Measurements from ENCODE around the gene GFY. TPM values are rescaled to one million over a fixed set of nuclear protein-coding genes. Genes with fewer than 3 reads are reported as not detected.
A peak's percentile ranks its signal among the peaks of the same experiment; 100 is the strongest.

Gene GFY
- total and polyA plus RNA-seq, 9 of the 15 experiments (the other 6 are each of a cell fraction or from before 2014, with no cell fraction given) = 0.06 to 0.40 (median 0.19) TPM; not detected in 3

GRCh38 chr19:49389406-49389805 lies 35.8 kb upstream of the GFY start (continued):
- TF ChIP-seq, protein P1, sequence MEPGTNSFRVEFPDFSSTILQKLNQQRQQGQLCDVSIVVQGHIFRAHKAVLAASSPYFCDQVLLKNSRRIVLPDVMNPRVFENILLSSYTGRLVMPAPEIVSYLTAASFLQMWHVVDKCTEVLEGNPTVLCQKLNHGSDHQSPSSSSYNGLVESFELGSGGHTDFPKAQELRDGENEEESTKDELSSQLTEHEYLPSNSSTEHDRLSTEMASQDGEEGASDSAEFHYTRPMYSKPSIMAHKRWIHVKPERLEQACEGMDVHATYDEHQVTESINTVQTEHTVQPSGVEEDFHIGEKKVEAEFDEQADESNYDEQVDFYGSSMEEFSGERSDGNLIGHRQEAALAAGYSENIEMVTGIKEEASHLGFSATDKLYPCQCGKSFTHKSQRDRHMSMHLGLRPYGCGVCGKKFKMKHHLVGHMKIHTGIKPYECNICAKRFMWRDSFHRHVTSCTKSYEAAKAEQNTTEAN (CRISPR knock-in tag; IDR thresholded peaks at IDR 0.05) = no peak

- Histone ChIP-seq H3K36me3 (ENCODE audit: control insufficient read depth, insufficient read depth, low read length) (no peaks in the 10 kb centered on the region), H3K27me3 (ENCODE audit: control insufficient read depth in 2 of 2, insufficient read depth in 2 of 2, low read length in 2 of 2) (no peaks in the 10 kb centered on the region), H3K9ac (ENCODE audit: insufficient read depth in 1 of 2, low read depth in 2 of 2, low read length in 2 of 2) (0 out of 4 replicates have a peak overlapping the region, but pooled peaks of 1 of the 2 experiments have one; percentile 61), H3K9me1 (ENCODE audit: control insufficient read depth, insufficient read depth, low read length) (no peaks in the 10 kb centered on the region), H3K27ac (ENCODE audit: extremely low read depth, low read depth, low read length) (no peak overlapping the region), H3K4me2 (ENCODE audit: insufficient read depth, low read length) (no peak overlapping the region), H2AFZ (ENCODE audit: low read depth, low read length) (no peak overlapping the region; the same call in 1 of the 2 replicates), H4K20me1 (replicated peaks; ENCODE audit: control insufficient read depth, insufficient read depth, low read length) (no peaks in the 10 kb centered on the region), H3K4me1 (replicated peaks in 1 of 2; ENCODE audit: control insufficient read depth in 2 of 2, insufficient read depth in 2 of 2, low read length in 2 of 2) (peaks cover 7 to 42% of the 10 kb centered on the region in 2 experiments; a peak in 4 of 5 replicates), H3K4me3 (no peak overlapping the region), H3K9me3 (replicated peaks; ENCODE audit: control insufficient read depth, insufficient read depth, low read depth, low read length) (0 out of 2 replicates have a peak, but pooled peaks cover 3% of the 10 kb centered on the region), H3K79me2 (ENCODE audit: control insufficient read depth, insufficient read depth, low read length) (no peaks in the 10 kb centered on the region)
- ChIA-PET POLR2A (interaction anchor here (1.7 kb wide), 1 partner anchor 20 kb away, joined by 5 read pairs; no protein-coding TSS in a partner anchor), CTCF (ENCODE audit: low intra/inter-chr PET ratio) (interaction anchor here (4.4 kb wide), 1 partner anchor 54 kb away, joined by 59 read pairs; no protein-coding TSS in a partner anchor)
- no peak for FAIRE-seq
- no peak for TF ChIP-seq ZNF431 (CRISPR knock-in tag; IDR thresholded peaks at IDR 0.05)
- TF ChIP-seq MTA2 (IDR thresholded peaks at IDR 0.05; ENCODE audit: low read depth) = no peak
- no peak for TF ChIP-seq ILF3 (IDR thresholded peaks at IDR 0.05; ENCODE audit: borderline replicate concordance)
- no peak for TF ChIP-seq NFIC (IDR thresholded peaks at IDR 0.05)
- TF ChIP-seq CBX1 (IDR thresholded peaks at IDR 0.05; ENCODE audit: low read depth) = no peak
- TF ChIP-seq ZNF764 (CRISPR knock-in tag; IDR thresholded peaks at IDR 0.05; ENCODE audit: low read depth) = no peak
- TF ChIP-seq, protein P2, sequence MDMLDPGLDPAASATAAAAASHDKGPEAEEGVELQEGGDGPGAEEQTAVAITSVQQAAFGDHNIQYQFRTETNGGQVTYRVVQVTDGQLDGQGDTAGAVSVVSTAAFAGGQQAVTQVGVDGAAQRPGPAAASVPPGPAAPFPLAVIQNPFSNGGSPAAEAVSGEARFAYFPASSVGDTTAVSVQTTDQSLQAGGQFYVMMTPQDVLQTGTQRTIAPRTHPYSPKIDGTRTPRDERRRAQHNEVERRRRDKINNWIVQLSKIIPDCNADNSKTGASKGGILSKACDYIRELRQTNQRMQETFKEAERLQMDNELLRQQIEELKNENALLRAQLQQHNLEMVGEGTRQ (CRISPR knock-in tag; IDR thresholded peaks at IDR 0.05) = no peak
- no peak for TF ChIP-seq KAT7 (CRISPR knock-in tag; IDR thresholded peaks at IDR 0.05; ENCODE audit: borderline replicate concordance)
- TF ChIP-seq ZNF165 (CRISPR knock-in tag; IDR thresholded peaks at IDR 0.05; ENCODE audit: borderline replicate concordance) = no peak
- no peak for TF ChIP-seq SRSF9 (IDR thresholded peaks at IDR 0.05; ENCODE audit: borderline replicate concordance, low read depth, low read length)
- intact Hi-C loops (cut with micrococcal nuclease) = no loop called here
- ATAC-seq = no peak
- BruUV-seq (replicated peaks) = no TSS peak
- no peak for DNase-seq (ENCODE audit: extremely low read depth in 1 of 4, low spot score in 3 of 4)
- in situ Hi-C loops (cut with MboI) = loop anchor here (5.0 kb wide), 1 partner anchor 47 kb away; no protein-coding TSS in a partner anchor
- 62% methylated on average over 18 of the region's 26 CpGs for WGBS (ENCODE audit: insufficient coverage, low coverage, missing lambda C conversion rate)
Measured at GRCh38 chr19:49390131-49390928, 34.9 kb upstream of the GFY start.
